Measurements from ENCODE around the gene PAXIP1.

GRCh38 chr7:154918741-154919140, 84.2 kb downstream of the PAXIP1 start:
- TF ChIP-seq, protein P1, sequence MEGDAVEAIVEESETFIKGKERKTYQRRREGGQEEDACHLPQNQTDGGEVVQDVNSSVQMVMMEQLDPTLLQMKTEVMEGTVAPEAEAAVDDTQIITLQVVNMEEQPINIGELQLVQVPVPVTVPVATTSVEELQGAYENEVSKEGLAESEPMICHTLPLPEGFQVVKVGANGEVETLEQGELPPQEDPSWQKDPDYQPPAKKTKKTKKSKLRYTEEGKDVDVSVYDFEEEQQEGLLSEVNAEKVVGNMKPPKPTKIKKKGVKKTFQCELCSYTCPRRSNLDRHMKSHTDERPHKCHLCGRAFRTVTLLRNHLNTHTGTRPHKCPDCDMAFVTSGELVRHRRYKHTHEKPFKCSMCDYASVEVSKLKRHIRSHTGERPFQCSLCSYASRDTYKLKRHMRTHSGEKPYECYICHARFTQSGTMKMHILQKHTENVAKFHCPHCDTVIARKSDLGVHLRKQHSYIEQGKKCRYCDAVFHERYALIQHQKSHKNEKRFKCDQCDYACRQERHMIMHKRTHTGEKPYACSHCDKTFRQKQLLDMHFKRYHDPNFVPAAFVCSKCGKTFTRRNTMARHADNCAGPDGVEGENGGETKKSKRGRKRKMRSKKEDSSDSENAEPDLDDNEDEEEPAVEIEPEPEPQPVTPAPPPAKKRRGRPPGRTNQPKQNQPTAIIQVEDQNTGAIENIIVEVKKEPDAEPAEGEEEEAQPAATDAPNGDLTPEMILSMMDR (IDR thresholded peaks at IDR 0.05): no peak
- no peak for TF ChIP-seq ZFX (IDR thresholded peaks at IDR 0.05; ENCODE audit: borderline replicate concordance)
